GM06990 (cell line): ENCODE data around the gene NCK2.

Experiments
- DNase-seq: peaks from one replicate; pipeline ENCODE4 v3.0.0-alpha.2; 2011; ENCODE audit not compliant: insufficient read length; ENCODE audit errors: extremely low read depth
- H3K27me3 ChIP-seq: replicated peaks from 2 replicates; pipeline ENCODE4 v1.6.0; 2011; ENCODE audit warnings: low read length; ENCODE audit not compliant: control insufficient read depth, insufficient read depth
- H3K36me3 ChIP-seq: 2 replicates; pipeline ENCODE4 v1.5.1; 2011; ENCODE audit warnings: low read length; ENCODE audit not compliant: control insufficient read depth, insufficient read depth
- H3K4me3 ChIP-seq: replicated peaks from 2 replicates; pipeline ENCODE4 v1.5.1; 2011; ENCODE audit warnings: low read depth, mild to moderate bottlenecking, control low read depth, low read length
- TF ChIP-seq, protein P1 (sequence below): IDR thresholded peaks from 2 replicates; pipeline ENCODE4 v1.5.1; 2011; ENCODE audit warnings: low read length, control low read depth, mild to moderate bottlenecking, inconsistent platforms; ENCODE audit not compliant: insufficient read depth, poor library complexity, severe bottlenecking

The NCK2 gene

GRCh38 chr2:105873281-105873680 lies 128.6 kb downstream of the NCK2 start:
- peaks cover 4% of the 10 kb centered on the region for H3K36me3 ChIP-seq
- no peak for DNase-seq
- H3K27me3 ChIP-seq = no peaks in the 10 kb centered on the region
- H3K4me3 ChIP-seq = no peak overlapping the region
- TF ChIP-seq, protein P1, sequence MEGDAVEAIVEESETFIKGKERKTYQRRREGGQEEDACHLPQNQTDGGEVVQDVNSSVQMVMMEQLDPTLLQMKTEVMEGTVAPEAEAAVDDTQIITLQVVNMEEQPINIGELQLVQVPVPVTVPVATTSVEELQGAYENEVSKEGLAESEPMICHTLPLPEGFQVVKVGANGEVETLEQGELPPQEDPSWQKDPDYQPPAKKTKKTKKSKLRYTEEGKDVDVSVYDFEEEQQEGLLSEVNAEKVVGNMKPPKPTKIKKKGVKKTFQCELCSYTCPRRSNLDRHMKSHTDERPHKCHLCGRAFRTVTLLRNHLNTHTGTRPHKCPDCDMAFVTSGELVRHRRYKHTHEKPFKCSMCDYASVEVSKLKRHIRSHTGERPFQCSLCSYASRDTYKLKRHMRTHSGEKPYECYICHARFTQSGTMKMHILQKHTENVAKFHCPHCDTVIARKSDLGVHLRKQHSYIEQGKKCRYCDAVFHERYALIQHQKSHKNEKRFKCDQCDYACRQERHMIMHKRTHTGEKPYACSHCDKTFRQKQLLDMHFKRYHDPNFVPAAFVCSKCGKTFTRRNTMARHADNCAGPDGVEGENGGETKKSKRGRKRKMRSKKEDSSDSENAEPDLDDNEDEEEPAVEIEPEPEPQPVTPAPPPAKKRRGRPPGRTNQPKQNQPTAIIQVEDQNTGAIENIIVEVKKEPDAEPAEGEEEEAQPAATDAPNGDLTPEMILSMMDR = no peak

DNA sequence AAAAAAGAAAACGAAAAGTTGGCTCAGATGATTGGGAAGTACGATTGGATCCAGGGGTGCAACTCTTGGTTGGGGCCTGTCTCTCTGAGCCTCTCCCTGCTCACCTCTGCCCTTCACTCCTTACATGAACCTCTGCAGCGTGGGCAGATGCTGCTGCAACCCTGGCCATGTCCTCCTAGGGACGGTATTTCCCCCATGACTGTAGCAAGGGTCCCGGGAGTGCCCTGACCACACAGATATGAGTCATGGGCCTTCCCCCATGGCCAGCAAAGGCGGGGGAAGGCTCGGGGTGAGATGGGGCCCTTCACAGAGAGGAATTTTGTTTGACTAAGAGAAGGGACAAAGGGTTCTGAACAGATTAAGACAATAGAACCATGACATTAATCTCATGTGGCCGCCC lies 129.0 kb downstream of the NCK2 start:
- H3K27me3 ChIP-seq = no peaks in the 10 kb centered on the region
- TF ChIP-seq, protein P1 = no peak
- peak; percentile 76 for DNase-seq
- peaks cover 4% of the 10 kb centered on the region for H3K36me3 ChIP-seq
- H3K4me3 ChIP-seq = no peak overlapping the region

- no peak for DNase-seq
- TF ChIP-seq, protein P1 = no peak
Observed at GRCh38 chr2:105874466-105874865, 129.8 kb downstream of the NCK2 start.

GRCh38 chr2:105875241-105875640 lies 130.5 kb downstream of the NCK2 start:
- Histone ChIP-seq H3K4me3 (no peak overlapping the region), H3K27me3 (no peaks in the 10 kb centered on the region), H3K36me3 (peaks cover 3% of the 10 kb centered on the region; the same call in 1 of the 2 replicates)
- TF ChIP-seq, protein P1 = no peak
- no peak for DNase-seq

More at GRCh38 chr2:105874466-105874865, 129.8 kb downstream of the NCK2 start:
- H3K27me3 ChIP-seq = no peaks in the 10 kb centered on the region
- no peak overlapping the region for H3K4me3 ChIP-seq
- peaks cover 3% of the 10 kb centered on the region for H3K36me3 ChIP-seq

DNA sequence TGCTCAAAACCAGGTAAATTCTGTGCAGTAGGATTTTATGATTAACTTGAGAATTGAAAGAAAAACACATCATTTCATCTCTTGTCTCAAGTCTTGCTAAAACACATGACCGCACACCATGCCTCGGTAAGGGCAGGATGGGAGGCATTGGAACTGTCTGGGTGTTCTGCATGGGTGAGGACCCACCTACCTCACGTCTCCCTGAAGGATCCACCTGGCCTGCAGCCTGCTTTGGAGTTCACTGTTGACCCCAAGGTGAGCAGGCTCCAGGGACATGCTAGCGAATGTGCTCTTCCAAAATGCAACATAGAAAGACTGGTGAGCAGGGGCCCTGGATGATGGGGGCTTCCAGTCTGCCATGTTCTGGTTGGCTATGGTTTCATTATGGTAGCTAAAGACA lies 131.5 kb downstream of the NCK2 start:
- peaks cover 3% of the 10 kb centered on the region; the same call in 1 of the 2 replicates for H3K36me3 ChIP-seq
- DNase-seq = no peak
- TF ChIP-seq, protein P1 = no peak
- H3K4me3 ChIP-seq = no peak overlapping the region
- no peaks in the 10 kb centered on the region for H3K27me3 ChIP-seq

GRCh38 chr2:105877945-105878344 lies 133.2 kb downstream of the NCK2 start:
- H3K27me3 ChIP-seq = no peaks in the 10 kb centered on the region
- H3K36me3 ChIP-seq = peaks cover 6% of the 10 kb centered on the region; the same call in 1 of the 2 replicates
- no peak for DNase-seq
- no peak overlapping the region for H3K4me3 ChIP-seq
- TF ChIP-seq, protein P1 = no peak
